ENCODE results near the gene SYCP2L. TPM values are rescaled to one million over a fixed set of nuclear protein-coding genes. Genes with fewer than 3 reads are reported as not detected.

Gene SYCP2L
- total and polyA plus RNA-seq, 2 of the 8 experiments (the other 6 are each of a cell fraction or from before 2014, with no cell fraction given) = 1.7 to 4.2 TPM

DNA sequence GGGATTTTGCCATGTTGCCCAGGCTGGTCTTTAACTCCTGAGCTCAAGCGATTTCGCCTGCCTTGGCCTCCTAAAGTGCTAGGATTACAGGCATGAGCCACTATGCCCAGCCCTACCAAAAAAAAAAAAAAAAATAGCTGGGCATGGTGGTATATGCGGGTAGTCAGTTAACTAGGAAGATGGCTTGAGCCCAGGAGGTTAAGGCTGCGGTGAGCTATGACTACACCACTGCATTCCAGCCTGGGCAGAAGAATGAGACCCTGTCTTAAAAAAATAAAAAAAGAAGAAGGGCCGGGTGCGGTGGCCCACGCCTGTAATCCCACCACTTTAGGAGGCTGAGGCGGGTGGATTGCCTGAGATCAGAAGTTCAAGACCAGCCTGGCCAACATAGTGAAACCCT, 107.0 kb downstream of the SYCP2L start:
- Histone ChIP-seq H3K4me1 (replicated peaks in 1 of 4; ENCODE audit: control insufficient read depth in 3 of 4, insufficient read depth in 4 of 4, low read length in 3 of 4) (peaks cover 0 to 11% (median 2%) of the 10 kb centered on the region in 4 experiments; a peak in 4 of 7 replicates), H3K9me3 (ENCODE audit: insufficient read depth in 2 of 2, low read depth in 1 of 2, low read length in 1 of 2) (no peaks in the 10 kb centered on the region), H4K5ac (ENCODE audit: insufficient read length, low read depth, low read length) (no peak overlapping the region), H2BK120ac (replicated peaks; ENCODE audit: low read depth, low read length) (no peak overlapping the region), H3K4ac (replicated peaks; ENCODE audit: insufficient read length, low read depth, low read length) (no peak overlapping the region), H3K4me3 (ENCODE audit: extremely low read depth in 1 of 4, insufficient read depth in 2 of 4, low read depth in 3 of 4, low read length in 4 of 4) (no peak overlapping the region), H4K20me1 (replicated peaks in 1 of 2; ENCODE audit: control insufficient read depth in 1 of 2, insufficient read depth in 2 of 2, low read length in 2 of 2) (no peaks in the 10 kb centered on the region), H3K23ac (ENCODE audit: insufficient read length) (no peak overlapping the region), H2BK5ac (ENCODE audit: low read depth, low read length) (no peak overlapping the region), H4K8ac (ENCODE audit: extremely low read depth, insufficient read depth, low read length) (no peak overlapping the region), H3K14ac (ENCODE audit: insufficient read length) (no peak overlapping the region), H3K56ac (replicated peaks; ENCODE audit: insufficient read length, low read depth, low read length) (no peak overlapping the region), H3K79me2 (ENCODE audit: control insufficient read depth in 1 of 2, insufficient read depth in 2 of 2, low read length in 2 of 2) (no peaks in the 10 kb centered on the region), H4K91ac (replicated peaks; ENCODE audit: insufficient read length, low read length) (no peak overlapping the region), H3K36me3 (ENCODE audit: control insufficient read depth in 2 of 4, insufficient read depth in 4 of 4, low read length in 3 of 4) (no peaks in the 10 kb centered on the region), H3K79me1 (ENCODE audit: low read depth, low read length) (no peaks in the 10 kb centered on the region), H2BK12ac (ENCODE audit: low read depth, low read length) (no peak overlapping the region), H3K27me3 (replicated peaks in 1 of 4; ENCODE audit: control insufficient read depth in 3 of 4, extremely low read depth in 1 of 4, insufficient read depth in 3 of 4, low read length in 3 of 4) (no peaks in the 10 kb centered on the region), H2AK5ac (ENCODE audit: low read depth, low read length) (no peak overlapping the region), H3K9ac (replicated peaks in 1 of 4; ENCODE audit: extremely low read depth in 1 of 4, low read depth in 3 of 4, low read length in 3 of 4) (no peak overlapping the region), H3K27ac (ENCODE audit: low read depth, low read length) (no peak overlapping the region), H3K23me2 (ENCODE audit: low read depth, low read length) (0 out of 2 replicates have a peak, but pooled peaks cover 2% of the 10 kb centered on the region), H3K4me2 (ENCODE audit: insufficient read depth in 1 of 2, low read depth in 2 of 2, low read length in 2 of 2) (no peak overlapping the region), H2AFZ (ENCODE audit: low read length) (no peak overlapping the region), H2BK15ac (ENCODE audit: low read length) (no peak overlapping the region), H3K18ac (ENCODE audit: extremely low read depth, low read length) (no peak overlapping the region), H2BK20ac (ENCODE audit: low read length) (no peak overlapping the region)
- POLR2A ChIA-PET (ENCODE audit: partially characterized antibody) = interaction anchor here (0.6 kb wide), 1 partner anchor 15 kb away, joined by 4 read pairs; no protein-coding TSS in a partner anchor
- DNase-seq (ENCODE audit: low read depth in 1 of 2, low spot score in 2 of 2) = no peak
- CTCF ChIA-PET (ENCODE audit: partially characterized antibody) = interaction anchor here (0.6 kb wide), 2 partner anchors 40 to 1949 kb away, joined by 3 to 8 read pairs; no protein-coding TSS in a partner anchor
- FAIRE-seq = no peak
- WGBS, 2 experiments (ENCODE audit: extremely low coverage in 1 of 2, insufficient coverage in 1 of 2, insufficient read length in 1 of 2, insufficient replicate concordance in 2 of 2, low coverage in 1 of 2, low lambda C conversion rate in 2 of 2, missing lambda C conversion rate in 1 of 2) = 92% methylated on average over 6 of the region's 8 CpGs; no CpG with 5 or more reads in 1 of the 2 experiments
- TF ChIP-seq FOSL1 (IDR thresholded peaks at IDR 0.05; ENCODE audit: insufficient read depth, low read depth, low read length) (no peak), SP4 (IDR thresholded peaks at IDR 0.05; ENCODE audit: low read length) (no peak), CHD1 (IDR thresholded peaks at IDR 0.05; ENCODE audit: low read depth, low read length) (no peak), GTF2F1 (IDR thresholded peaks at IDR 0.05; ENCODE audit: borderline replicate concordance, low read depth, low read length) (no peak), TAF7 (optimal IDR thresholded peaks at IDR 0.05; ENCODE audit: borderline replicate concordance, low read depth, low read length) (no peak), E2F6 (IDR thresholded peaks at IDR 0.05) (no peak), EZH2 (IDR thresholded peaks at IDR 0.05; ENCODE audit: low read depth, low read length, severe bottlenecking) (no peak), TBP (IDR thresholded peaks at IDR 0.05; ENCODE audit: low read depth, low read length) (no peak), RXRA (IDR thresholded peaks at IDR 0.05; ENCODE audit: insufficient read depth, low read depth, low read length) (no peak), EGR1 (IDR thresholded peaks at IDR 0.05; ENCODE audit: borderline replicate concordance, low read depth, low read length) (no peak)
- TF ChIP-seq, protein P1, sequence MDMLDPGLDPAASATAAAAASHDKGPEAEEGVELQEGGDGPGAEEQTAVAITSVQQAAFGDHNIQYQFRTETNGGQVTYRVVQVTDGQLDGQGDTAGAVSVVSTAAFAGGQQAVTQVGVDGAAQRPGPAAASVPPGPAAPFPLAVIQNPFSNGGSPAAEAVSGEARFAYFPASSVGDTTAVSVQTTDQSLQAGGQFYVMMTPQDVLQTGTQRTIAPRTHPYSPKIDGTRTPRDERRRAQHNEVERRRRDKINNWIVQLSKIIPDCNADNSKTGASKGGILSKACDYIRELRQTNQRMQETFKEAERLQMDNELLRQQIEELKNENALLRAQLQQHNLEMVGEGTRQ (IDR thresholded peaks at IDR 0.05; ENCODE audit: low read length) = no peak
- TF ChIP-seq, protein P2, sequence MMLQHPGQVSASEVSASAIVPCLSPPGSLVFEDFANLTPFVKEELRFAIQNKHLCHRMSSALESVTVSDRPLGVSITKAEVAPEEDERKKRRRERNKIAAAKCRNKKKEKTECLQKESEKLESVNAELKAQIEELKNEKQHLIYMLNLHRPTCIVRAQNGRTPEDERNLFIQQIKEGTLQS (IDR thresholded peaks at IDR 0.05; ENCODE audit: insufficient read depth, low read depth, low read length) = no peak
